M059J (cell line): ENCODE data around the gene FLOT1. TPM values are rescaled to one million over a fixed set of nuclear protein-coding genes. Genes with fewer than 3 reads are reported as not detected.
"Not testable (repeated sequence)": the region's sequence is repeated elsewhere in the genome, so short reads cannot be mapped to it uniquely, and the experiment has no call there.

Experiments
- DNase-seq: peaks from one replicate; pipeline ENCODE4 v3.0.0-alpha.2; 2012; ENCODE audit warnings: low read depth
- total RNA-seq: library from RNA; depleted of rRNA; stranded (reverse); fragments of >200 nt; shearing (Covaris generic); gene quantifications from 2 replicates; pipeline ENCODE4 v1.2.3, GENCODE V29; 2014

The FLOT1 gene
- total RNA-seq, 1 experiment from 2014 or later: 244 TPM

DNA sequence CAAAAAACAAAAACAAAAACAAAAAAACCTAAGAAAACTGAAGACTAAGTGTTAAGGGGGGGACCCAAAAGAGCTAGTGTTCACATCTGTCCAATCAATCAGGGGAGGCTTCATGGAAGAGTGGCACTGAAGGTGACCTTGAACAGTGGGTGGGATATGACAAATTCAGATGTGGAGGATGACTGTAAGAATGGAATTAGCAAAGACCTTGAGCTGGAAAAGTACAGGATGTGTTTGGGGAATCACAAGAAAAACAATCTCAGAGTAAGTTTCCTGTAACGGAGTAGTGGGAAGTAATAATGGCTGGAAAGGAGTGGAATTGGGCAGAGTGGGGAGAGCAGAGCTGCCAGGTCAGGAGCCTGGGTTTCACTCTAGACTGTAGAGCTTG lies 4.8 kb upstream of the FLOT1 start:
- DNase-seq: peak; percentile 44

DNA sequence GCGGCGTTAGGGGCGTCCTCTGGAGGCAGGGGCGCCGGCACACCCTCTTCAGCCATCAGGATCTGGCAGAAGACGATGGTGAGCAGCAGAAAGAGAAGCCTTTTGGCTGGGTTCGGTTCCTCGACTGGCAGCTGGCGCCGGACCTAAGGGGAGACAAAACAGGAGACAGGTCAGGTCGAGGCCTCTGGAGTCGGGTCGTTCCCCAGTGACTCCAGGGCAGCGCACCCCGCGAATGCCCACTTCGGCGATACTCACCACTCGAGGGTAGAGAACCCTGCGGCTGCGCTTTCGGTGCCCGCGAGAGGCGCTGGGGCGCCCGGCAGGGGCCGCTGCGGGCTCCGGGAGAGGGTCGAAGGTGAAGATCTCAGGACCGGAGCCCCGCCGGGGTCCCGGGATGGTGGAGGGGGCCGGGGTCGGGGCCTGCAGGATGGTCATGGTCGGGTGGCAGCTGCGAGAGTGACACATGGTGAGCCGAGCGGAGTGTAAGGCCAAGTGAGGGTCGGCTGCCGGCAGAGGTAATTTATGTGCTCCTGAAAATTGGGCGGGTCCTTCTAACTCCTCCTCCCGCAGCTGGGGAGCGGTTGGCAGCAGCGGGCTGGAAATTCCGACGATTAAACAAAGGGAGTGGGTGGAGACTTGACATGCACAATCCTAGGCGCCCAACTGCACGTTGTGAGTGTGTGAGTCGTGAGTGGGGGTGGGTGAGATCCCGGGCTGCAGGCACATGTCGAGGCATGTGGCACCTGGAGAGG lies 1.7 kb upstream of the FLOT1 start, which contains the start of gene IER3:
Gene IER3 (minus strand): TSS at position 494 of the 752 bp plus-strand sequence. CDS start 29 bp downstream, at position 465.
- peak; percentile 96 for DNase-seq

DNA sequence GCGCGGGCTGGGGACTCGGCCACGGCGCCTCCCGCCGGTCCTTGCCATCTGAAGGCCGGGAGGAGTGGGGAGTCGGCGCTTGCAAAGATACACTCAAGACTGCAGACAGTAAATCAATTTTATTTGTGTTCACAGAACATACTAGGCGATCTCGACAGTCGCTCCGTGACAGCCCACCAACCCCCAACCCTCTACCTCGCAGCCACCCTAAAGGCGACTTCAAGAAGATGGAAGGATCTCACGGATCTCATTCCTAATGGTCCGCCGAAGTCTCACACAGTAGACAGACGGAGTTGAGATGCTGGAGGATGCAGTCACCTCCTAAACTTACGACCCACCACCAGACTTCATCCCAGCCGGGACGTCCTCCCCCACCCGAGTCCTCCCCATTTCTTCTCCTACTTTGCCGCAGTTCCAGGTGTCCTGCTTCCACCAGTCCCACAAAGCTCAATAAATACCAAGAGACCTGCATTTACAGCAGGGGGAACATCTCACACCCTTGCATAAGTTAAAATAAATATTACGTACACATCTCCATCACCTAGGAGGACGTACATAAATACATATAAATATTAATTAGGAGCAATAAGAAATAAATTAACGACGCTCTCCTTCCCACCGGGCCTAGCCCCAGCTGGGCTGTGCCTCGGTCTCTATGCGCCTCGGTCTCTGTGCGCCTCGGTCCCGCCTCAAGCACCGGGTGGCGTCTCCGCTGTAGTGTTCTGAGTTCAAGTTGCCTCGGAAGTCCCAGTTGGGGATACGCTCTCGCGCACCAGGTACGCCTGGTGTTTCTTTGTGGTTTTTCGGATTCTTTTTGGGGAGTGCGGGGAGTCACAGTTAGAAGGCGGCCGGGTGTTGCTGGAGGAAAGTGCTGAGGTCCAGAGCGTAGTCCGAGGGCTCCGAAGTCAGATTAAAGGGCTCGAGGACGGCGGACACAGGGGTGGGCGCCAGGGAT lies 889 bp upstream of the FLOT1 start:
- peak; percentile 57 for DNase-seq

DNA sequence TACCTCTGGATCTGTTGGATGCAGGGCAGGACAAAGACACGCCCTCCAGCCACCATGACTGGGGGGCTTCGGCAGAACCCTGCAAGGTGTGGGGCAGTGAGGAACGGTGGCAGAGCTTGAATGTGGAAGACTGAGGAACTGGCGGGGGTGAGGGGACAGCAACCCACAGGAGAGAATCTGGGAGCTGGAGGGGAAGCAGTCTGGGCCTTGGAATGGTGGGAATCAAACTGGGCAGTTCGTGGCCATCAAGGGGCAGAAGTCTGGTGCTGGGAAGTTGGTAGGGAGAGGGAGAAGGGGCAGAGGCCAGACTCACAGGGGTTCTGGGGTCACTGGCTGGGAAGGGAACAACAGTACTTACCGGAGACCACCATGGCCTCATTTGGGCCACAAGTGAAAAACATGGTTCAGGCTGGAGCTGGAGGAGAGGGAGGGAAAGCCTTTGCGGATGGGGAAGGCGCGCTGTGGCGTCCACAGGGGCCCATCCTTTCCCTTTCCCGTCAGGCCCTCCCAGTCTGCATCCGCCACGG lies 635 bp downstream of the FLOT1 start:
- DNase-seq: no peak

DNA sequence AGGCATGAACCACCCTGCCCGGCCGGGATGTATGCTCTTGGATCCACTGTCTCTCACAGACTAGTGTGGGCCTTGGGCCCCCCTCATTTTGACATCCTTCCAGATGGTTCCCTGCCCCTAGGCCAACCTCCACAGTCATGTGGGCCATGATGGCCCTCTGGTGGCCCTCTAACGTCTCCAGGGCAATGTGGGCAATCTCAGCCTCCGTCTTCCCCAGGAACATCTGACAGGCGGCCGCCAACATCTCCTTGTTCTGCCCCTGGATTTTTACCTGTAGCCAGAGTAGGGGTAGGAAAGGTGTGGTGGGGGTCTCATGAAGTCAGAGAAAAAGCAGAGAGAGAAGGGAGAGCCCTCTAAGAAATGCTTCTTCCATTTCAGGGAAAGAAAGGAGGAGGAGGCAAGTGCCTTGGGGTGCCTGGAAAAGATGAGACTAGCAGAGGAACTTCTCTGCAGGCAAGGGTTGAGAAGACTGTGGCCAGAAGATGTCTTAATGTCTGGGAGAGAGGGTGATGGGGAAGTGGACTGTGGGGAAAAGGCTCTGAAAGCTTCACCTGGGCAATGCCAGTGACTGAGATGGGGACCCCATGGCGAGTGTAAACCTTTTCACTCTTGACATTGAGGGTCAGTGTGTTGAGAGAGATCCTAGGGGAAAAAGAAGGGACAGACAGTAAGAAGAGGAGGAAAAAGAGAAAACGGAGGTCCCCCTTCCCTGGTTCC lies 1.3 kb downstream of the FLOT1 start:
- DNase-seq: peak; percentile 59

DNA sequence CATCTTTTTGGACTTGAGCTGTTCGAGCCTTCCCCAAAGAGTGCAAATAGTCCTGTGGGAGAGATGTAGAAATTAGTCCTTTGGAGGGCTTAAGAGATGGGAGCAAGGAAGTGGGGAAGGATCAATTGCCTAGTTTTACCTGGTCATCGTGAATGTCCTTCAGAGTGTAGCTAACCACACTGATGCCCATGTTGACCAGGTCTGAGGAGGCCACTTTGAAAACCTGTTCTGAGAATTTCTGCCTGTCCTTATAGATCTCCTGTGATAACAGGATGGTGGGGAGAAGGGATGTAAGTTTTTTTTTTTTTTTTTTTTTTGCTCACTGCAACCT lies 2.0 kb downstream of the FLOT1 start:
- DNase-seq: peak; percentile 27

DNA sequence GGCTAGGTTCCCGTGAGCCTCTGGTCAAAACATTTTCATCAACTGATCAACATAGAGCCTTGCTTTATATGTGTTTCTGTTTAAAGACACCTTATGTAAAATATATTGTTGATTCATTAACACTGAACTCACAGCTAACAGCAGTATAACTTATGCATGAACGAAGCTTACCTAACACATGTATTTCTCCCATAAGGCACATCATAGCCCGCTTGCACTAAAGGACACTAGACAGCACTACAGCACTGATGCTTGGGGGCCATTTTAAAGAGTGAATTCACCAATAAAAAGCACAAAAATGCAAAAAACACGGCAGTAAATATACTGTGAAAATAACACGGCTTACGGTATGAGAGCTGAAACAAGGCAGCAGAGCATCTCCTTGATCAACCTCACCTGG lies 4.0 kb downstream of the FLOT1 start:
- DNase-seq: no peak

DNA sequence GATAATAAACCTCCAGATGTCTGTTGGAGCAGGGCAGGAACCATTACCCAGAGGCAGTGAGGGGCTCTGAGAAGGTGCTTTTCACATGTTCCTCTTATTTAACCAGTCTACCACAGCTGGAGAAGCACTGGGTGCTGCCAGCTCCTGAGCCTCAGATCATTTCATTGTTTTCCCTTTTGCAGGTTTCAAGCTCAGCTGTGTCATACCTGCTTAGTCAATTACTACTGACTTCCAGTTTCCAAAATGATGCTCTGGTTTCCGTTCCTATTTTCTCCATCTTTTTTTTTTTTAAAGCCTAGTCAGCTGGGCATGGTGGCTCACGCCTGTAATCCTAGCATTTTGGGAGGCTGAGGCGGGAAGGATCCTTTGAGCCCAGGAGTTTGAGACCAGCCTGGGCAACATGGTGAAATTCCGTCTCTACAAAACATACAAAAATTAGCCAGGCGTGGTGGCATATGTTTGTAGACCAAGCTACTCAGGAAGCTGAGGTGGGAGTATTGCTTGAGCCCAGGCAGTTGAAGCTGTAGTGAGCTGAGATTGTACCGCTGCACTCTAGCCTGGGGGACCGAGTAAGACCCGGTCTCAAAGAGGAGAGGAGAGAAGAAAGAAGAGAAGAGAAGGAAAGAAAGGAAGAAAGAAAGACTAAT lies 6.7 kb downstream of the FLOT1 start:
- DNase-seq: no peak

DNA sequence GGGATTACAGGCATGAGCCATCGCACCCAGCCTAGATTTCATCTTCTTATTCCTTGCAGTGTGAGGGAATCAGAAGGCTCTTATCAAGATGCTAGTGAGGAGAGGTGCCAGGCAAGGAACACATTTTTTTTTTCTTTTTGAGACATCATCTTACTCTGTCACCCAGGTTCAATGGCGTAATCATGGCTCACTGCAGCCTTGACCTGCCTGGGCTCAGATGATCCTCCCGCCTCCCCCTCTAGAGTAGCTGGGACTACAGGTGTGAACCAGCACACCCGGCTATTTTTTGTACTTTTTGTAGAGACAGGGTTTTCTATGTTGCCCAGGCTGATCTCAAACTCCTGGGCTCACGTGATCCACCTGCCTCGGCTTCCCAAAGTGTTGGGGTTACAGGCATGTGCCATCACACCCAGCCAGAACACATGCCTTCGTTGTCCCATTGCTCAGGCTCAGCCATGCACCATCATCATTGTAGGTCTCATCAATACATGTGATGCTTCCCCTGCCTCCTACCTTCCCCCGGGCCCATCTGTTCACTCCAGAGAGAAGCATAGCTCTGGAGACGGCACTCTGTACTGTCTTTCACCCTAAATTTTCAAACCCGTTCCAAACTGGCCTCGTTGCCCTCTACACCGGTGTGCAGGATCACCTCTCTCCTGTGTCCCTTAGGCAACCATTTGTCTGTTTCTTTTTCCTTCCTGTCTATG lies 10.1 kb downstream of the FLOT1 start:
- no peak for DNase-seq

DNA sequence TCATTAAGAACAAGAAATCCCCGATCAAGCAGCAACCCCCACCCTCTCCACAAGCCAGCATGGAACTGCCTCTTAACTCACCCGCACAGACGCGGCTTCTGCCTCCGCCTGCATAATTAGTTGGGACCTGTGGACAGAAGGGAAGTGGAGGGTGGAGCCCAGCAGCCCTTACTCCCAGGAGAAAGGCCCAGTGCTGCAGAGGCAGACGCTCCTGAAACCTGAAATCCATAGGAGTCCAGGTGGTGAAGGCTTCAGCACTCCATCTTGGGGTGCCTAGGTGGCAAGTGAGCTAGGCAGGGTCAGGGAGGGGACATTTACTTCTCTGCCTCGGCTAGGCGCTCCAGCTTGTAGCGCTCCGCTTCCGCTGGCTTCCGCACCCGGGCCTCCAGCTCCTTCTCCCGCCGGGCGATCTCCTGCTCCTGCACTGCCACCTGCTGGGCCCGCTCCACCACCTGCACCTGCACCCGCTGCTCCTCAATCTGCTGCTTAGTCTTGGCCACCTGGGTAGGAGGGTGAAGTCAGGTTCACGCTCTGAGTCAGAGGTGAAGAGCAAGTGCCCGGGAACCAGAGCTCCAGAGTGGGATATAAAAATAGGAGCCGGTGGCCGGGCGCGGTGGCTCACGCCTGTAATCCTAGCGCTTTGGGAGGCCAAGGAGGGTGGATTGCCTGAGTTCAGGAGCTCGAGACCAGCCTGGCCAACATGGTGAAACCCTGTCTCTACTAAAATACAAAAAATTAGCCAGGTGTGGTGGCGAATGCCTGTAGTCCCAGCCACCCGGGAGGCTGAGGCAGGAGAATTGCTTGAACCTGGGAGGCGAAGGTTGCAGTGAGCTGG lies 11.7 kb downstream of the FLOT1 start:
- DNase-seq: peak; percentile 49

DNA sequence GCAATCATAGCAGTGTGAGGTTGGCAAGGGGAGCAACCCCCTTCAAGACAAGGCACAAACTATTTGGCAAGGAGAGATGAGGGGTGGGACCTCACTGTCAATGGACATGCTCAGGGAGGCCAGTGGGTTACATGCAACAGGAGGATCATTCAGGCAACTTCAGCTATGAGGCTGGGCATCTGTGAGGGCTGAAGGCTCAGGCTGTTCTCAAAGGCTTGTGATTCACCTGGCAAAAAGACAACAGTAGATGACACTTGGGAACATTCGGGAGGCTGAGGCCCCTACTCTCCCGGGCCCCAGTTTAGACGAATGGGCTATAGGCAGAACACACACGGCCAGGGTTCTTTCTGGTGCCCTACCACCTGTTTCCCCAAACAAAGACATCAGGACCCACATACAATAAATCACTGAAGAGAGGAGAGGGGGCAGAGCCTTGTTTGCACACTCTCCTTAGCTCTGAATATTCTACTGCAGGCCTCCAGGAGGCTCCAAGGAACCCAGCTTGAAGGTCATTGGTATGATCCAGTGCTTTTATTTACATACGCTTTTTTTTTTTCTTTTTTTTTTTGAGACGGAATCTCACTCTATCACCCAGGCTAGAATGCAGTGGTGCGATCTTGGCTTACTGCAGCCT lies 14.4 kb downstream of the FLOT1 start:
- peak; percentile 60 for DNase-seq

DNA sequence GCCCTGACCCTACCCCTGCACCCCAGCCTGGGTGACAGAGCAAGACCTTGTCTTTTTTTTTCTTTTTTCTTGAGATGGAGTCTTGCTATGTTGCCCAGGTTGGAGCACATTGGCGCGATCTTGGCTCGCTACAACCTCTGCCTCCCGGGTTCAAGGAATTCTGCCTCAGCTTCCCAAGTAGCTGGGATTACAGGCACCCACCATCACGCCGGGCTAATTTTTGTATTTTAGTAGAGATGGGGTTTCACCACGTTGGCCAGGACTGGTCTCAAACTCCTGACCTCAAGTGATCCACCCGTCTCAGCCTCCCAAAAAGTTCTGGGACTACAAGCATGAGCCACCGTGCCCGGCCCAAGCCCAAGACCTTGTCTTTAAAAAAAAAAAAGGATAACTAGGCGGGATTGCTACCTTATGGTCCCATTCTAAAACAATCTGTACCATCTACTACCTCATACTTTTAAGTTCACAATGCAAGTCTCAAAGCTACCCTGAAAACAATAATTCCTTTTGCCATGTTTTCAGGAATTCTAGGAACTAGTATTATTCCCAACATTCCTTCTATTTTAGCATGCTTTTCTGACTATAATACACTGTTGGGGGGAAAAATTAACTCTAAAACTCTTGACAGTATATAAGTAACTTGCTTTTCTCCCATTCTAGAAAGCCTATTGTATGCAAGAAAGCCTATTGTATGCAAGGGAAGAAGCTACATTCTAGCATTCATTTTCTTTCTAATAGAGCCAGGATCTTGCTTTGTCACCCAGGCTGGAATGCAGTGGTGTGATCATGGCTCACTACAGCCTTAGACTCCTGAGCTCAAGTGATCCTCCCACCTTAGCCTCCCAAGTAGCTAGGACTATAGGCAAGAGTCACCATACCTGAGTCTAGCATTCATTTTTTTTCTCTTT lies 15.7 kb downstream of the FLOT1 start:
- DNase-seq: peak; percentile 56

DNA sequence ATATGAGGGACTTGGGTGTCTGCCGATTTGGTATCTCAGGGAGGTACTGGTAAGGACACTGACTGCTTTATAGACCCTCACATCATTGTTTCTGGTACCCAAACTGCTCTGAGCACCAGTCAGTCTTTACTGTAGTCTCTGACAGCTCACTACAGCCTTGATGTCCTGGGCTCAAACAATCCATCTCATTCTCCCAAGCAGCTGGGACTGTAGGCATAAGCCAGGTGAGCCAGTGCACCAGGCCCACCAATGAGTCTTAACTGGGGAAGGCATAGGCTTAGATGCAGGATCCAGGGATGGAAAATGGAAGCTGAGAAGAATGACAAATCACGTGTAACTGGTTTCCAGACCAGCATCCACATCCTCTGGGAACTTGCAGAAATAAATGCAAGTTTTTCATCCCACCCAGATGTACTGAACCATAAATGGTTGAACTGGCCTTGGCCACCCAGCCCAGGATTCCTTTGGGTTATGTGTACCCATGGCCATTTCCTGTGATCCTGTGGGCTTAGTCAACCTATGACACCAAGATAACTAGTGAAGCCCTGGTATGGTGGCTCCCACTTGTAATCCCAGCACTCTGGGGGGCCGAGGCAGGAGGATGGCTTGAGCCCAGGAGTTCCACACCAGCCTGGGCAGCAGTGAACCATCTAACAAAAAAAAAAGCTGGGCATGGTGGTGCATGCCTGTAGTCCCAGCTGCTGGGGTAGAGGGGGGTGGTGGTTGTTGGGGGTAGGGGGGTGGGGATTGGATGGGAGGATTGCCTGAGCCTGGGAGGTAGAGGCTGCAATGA lies 16.6 kb downstream of the FLOT1 start:
- DNase-seq: peak; percentile 93

DNA sequence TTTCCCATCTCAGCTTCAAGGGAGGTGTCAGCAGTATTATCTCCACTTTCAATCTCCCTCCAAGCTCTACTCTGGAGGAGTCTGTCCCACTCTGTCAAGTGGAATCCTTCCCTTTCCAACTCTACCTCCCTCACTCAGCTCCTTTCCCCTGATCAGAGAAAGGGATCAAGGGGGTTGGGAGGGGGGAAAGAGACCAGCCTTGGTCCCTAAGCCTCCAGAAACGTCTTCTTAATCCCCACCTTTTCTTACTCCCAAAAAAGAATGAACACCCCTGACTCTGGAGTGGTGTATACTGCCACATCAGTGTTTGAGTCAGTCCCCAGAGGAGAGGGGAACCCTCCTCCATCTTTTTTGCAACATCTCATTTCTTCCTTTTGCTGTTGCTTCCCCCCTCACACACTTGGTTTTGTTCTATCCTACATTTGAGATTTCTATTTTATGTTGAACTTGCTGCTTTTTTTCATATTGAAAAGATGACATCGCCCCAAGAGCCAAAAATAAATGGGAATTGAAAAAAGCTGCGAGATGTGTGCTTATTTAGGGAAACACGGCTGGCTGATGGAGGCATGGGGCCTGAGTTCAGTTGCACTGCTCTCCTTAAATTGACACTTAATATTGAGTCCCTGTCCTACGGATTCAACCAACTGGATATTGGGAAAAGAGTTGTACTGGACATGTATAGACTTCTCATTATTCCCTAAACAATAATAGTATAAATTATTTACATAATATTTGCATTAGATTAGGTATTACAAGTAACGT lies 17.4 kb downstream of the FLOT1 start:
- DNase-seq: peak; percentile 64

DNA sequence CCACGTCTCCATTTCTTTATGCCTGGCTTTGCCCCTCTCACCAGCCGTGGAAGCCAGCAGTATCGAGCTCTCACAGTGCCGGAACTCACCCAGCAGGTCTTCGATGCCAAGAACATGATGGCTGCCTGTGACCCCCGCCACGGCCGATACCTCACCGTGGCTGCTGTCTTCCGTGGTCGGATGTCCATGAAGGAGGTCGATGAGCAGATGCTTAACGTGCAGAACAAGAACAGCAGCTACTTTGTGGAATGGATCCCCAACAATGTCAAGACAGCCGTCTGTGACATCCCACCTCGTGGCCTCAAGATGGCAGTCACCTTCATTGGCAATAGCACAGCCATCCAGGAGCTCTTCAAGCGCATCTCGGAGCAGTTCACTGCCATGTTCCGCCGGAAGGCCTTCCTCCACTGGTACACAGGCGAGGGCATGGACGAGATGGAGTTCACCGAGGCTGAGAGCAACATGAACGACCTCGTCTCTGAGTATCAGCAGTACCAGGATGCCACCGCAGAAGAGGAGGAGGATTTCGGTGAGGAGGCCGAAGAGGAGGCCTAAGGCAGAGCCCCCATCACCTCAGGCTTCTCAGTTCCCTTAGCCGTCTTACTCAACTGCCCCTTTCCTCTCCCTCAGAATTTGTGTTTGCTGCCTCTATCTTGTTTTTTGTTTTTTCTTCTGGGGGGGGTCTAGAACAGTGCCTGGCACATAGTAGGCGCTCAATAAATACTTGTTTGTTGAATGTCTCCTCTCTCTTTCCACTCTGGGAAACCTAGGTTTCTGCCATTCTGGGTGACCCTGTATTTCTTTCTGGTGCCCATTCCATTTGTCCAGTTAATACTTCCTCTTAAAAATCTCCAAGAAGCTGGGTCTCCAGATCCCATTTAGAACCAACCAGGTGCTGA lies 18.4 kb downstream of the FLOT1 start:
- not testable (repeated sequence) for DNase-seq
